ENCODE results near the gene MEF2C.

MEF2C gene

GRCh38 chr5:88746438-88746882 is 136.5 kb downstream of the MEF2C start:
- H3K4me1 Mint-ChIP-seq: no peaks in the 10 kb centered on the region
- no peaks in the 10 kb centered on the region for H3K36me3 Mint-ChIP-seq (ENCODE audit: low read depth)
- TF ChIP-seq, protein P1, sequence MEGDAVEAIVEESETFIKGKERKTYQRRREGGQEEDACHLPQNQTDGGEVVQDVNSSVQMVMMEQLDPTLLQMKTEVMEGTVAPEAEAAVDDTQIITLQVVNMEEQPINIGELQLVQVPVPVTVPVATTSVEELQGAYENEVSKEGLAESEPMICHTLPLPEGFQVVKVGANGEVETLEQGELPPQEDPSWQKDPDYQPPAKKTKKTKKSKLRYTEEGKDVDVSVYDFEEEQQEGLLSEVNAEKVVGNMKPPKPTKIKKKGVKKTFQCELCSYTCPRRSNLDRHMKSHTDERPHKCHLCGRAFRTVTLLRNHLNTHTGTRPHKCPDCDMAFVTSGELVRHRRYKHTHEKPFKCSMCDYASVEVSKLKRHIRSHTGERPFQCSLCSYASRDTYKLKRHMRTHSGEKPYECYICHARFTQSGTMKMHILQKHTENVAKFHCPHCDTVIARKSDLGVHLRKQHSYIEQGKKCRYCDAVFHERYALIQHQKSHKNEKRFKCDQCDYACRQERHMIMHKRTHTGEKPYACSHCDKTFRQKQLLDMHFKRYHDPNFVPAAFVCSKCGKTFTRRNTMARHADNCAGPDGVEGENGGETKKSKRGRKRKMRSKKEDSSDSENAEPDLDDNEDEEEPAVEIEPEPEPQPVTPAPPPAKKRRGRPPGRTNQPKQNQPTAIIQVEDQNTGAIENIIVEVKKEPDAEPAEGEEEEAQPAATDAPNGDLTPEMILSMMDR (IDR thresholded peaks at IDR 0.05): no peak

DNA sequence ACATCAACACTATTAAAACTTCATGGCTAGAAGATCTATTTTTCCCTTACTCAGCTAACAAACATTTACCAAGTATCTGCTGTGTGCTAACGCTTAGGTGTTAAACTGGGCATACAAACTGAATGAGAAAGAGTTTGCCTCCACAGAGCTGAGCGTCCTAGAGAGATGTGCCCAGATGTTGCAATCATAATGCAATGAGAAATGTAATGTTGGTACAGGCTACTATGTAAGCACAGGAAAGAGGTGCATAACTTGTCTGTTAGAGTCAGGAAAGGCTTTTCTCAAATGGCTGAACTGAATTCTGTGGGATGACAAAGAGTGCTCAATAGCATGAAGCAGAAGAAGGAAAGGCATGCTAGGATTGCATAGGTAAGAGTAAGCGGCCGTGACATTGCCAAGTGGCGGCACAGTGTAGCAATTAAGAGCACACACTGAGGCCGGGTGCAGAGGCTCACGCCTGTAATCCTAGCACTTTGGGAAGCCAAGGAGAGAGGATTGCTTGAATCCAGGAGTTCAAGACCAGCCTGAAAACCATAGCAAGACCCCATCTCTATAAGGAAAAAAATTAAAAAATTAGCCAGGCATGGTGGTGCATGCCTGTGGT is 137.8 kb downstream of the MEF2C start:
- Mint-ChIP-seq H3K27ac (no peak overlapping the region), H3K36me3 (ENCODE audit: low read depth) (no peaks in the 10 kb centered on the region), H3K4me1 (no peaks in the 10 kb centered on the region), H3K9me3 (no peaks in the 10 kb centered on the region), H3K27me3 (ENCODE audit: low read depth, poor library complexity) (no peaks in the 10 kb centered on the region), H3K4me3 (no peak overlapping the region)
- no peak for DNase-seq
- TF ChIP-seq, protein P1 (IDR thresholded peaks at IDR 0.05): no peak

More at GRCh38 chr5:88746438-88746882, 136.5 kb downstream of the MEF2C start:
- Mint-ChIP-seq H3K4me3 (no peak overlapping the region), H3K27me3 (ENCODE audit: low read depth, poor library complexity) (peaks cover under 1% of the 10 kb centered on the region), H3K27ac (no peak overlapping the region), H3K9me3 (no peaks in the 10 kb centered on the region)
- no peak for DNase-seq

- H3K4me1 Mint-ChIP-seq: no peaks in the 10 kb centered on the region
- H3K27ac Mint-ChIP-seq: no peak overlapping the region
- H3K27me3 Mint-ChIP-seq (ENCODE audit: low read depth, poor library complexity): no peaks in the 10 kb centered on the region
- no peak for DNase-seq
- H3K4me3 Mint-ChIP-seq: no peak overlapping the region
- no peaks in the 10 kb centered on the region for H3K36me3 Mint-ChIP-seq (ENCODE audit: low read depth)
- TF ChIP-seq, protein P1 (IDR thresholded peaks at IDR 0.05): no peak
- H3K9me3 Mint-ChIP-seq: no peaks in the 10 kb centered on the region
These were observed 139.7 kb downstream of the MEF2C start for GRCh38 chr5:88743231-88743834.

DNA sequence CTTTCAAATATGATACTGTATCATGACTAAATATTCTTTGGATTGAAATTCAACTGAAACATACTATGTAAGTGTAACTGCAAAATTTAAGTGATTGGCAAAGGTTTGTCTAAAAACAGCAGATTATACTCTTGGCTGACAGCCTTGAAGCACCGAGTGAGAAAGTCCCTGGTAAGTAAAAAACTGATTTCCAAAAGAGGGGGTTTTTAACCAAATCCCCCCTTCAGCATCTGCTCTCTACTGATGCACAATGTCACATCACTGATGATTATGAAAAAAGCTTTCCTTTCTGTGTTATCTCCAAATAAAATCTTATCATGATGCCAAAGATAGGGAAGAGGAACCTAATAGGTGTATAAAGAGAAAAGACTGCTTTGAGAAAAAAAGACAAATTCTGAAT is 141.0 kb downstream of the MEF2C start:
- no peak for DNase-seq
- TF ChIP-seq, protein P1 (IDR thresholded peaks at IDR 0.05): no peak
- no peak overlapping the region for H3K4me3 Mint-ChIP-seq

GRCh38 chr5:88740604-88741185 is 142.3 kb downstream of the MEF2C start:
- Mint-ChIP-seq H3K27ac (no peak overlapping the region), H3K4me3 (no peak overlapping the region), H3K9me3 (no peaks in the 10 kb centered on the region), H3K4me1 (no peaks in the 10 kb centered on the region), H3K36me3 (ENCODE audit: low read depth) (no peaks in the 10 kb centered on the region), H3K27me3 (ENCODE audit: low read depth, poor library complexity) (no peaks in the 10 kb centered on the region)
- TF ChIP-seq, protein P1 (IDR thresholded peaks at IDR 0.05): no peak
- no peak for DNase-seq

More for the DNA sequence above, 141.0 kb downstream of the MEF2C start:
- Mint-ChIP-seq H3K9me3 (no peaks in the 10 kb centered on the region), H3K27me3 (ENCODE audit: low read depth, poor library complexity) (no peaks in the 10 kb centered on the region), H3K4me1 (no peaks in the 10 kb centered on the region), H3K36me3 (ENCODE audit: low read depth) (no peaks in the 10 kb centered on the region), H3K27ac (no peak overlapping the region)
